HFFc6 (cell line): ENCODE measurements around the gene ICOS. TPM values are rescaled to one million over a fixed set of nuclear protein-coding genes. Genes with fewer than 3 reads are reported as not detected.

ENCODE experiments used
- DNase-seq: peaks from one replicate; pipeline ENCODE4 v3.0.0-alpha.2; 2018
- H3K27ac Mint-ChIP-seq: 2 replicates; pipeline ENCODE4 v1.8.0; 2020; ENCODE audit warnings: mild to moderate bottlenecking, mixed read lengths
- H3K27me3 Mint-ChIP-seq: 2 replicates; pipeline ENCODE4 v1.8.0; 2021; ENCODE audit warnings: mild to moderate bottlenecking, moderate library complexity, mixed read lengths; ENCODE audit not compliant: insufficient read depth
- H3K36me3 Mint-ChIP-seq: 2 replicates; pipeline ENCODE4 v1.8.0; 2021; ENCODE audit warnings: low read depth, mixed read lengths
- H3K4me1 Mint-ChIP-seq: 2 replicates; pipeline ENCODE4 v1.8.0; 2020; ENCODE audit warnings: low read depth, mixed read lengths
- H3K4me3 Mint-ChIP-seq: 2 replicates; pipeline ENCODE4 v1.8.0; 2020; ENCODE audit warnings: mild to moderate bottlenecking, moderate library complexity, mixed read lengths
- H3K9me3 Mint-ChIP-seq: 2 replicates; pipeline ENCODE4 v1.8.0; 2020; ENCODE audit warnings: mild to moderate bottlenecking, mixed read lengths
- total RNA-seq, 6 experiments: library from RNA; stranded (reverse); fragmentation: NEBNext Ultra II Directional; extraction: Animal tissue kit (Norgen Biotek cat#: 25700); gene quantifications; 2 replicates in 1 of 6; 3 replicates in 5 of 6; pipeline ENCODE4 v1.2.3, GENCODE V29; 2021
- TF ChIP-seq, protein P1 (sequence below): fragments of 200-600 bp; sonication (generic); IDR thresholded peaks from 2 replicates; pipeline ENCODE4 v1.5.0; 2021; ENCODE audit warnings: antibody characterized with exemption, mild to moderate bottlenecking

Gene ICOS
- total RNA-seq, 6 experiments from 2014 or later = not detected

GRCh38 chr2:203993560-203993959 lies 57.0 kb downstream of the ICOS start:
- no peaks in the 10 kb centered on the region for H3K9me3 Mint-ChIP-seq
- TF ChIP-seq, protein P1, sequence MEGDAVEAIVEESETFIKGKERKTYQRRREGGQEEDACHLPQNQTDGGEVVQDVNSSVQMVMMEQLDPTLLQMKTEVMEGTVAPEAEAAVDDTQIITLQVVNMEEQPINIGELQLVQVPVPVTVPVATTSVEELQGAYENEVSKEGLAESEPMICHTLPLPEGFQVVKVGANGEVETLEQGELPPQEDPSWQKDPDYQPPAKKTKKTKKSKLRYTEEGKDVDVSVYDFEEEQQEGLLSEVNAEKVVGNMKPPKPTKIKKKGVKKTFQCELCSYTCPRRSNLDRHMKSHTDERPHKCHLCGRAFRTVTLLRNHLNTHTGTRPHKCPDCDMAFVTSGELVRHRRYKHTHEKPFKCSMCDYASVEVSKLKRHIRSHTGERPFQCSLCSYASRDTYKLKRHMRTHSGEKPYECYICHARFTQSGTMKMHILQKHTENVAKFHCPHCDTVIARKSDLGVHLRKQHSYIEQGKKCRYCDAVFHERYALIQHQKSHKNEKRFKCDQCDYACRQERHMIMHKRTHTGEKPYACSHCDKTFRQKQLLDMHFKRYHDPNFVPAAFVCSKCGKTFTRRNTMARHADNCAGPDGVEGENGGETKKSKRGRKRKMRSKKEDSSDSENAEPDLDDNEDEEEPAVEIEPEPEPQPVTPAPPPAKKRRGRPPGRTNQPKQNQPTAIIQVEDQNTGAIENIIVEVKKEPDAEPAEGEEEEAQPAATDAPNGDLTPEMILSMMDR = no peak
- H3K4me1 Mint-ChIP-seq = no peaks in the 10 kb centered on the region
- no peak overlapping the region for H3K4me3 Mint-ChIP-seq
- H3K27me3 Mint-ChIP-seq = peaks cover 2% of the 10 kb centered on the region; the same call in 1 of the 2 replicates
- no peak overlapping the region for H3K27ac Mint-ChIP-seq
- no peaks in the 10 kb centered on the region for H3K36me3 Mint-ChIP-seq
- no peak for DNase-seq

GRCh38 chr2:203994735-203995134 lies 58.2 kb downstream of the ICOS start:
- Mint-ChIP-seq H3K27me3 (peaks cover 4% of the 10 kb centered on the region; the same call in 1 of the 2 replicates), H3K27ac (no peak overlapping the region), H3K36me3 (no peaks in the 10 kb centered on the region), H3K4me1 (no peaks in the 10 kb centered on the region), H3K4me3 (no peak overlapping the region), H3K9me3 (no peaks in the 10 kb centered on the region)
- no peak for DNase-seq
- TF ChIP-seq, protein P1 = no peak

DNA sequence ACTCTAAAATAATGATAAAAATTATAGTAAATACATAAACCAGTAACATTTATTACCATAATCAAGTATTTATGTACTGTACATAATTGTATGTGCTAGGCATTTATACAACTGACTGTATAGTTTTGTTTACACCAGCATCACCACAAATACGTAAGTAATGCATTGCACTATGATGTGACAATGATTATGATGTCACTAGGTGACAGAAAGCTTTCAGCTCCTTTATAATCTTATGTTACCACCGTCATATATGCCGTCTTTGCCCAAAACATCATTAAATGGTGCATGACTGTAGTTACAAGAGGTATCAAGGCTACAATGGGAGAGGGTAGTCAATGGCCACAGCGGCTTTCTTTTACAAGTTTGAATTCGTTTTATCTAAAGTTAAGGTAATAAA lies 60.1 kb downstream of the ICOS start:
- TF ChIP-seq, protein P1 = no peak
- H3K36me3 Mint-ChIP-seq = no peaks in the 10 kb centered on the region
- H3K9me3 Mint-ChIP-seq = no peaks in the 10 kb centered on the region
- no peaks in the 10 kb centered on the region for H3K4me1 Mint-ChIP-seq
- H3K27ac Mint-ChIP-seq = no peak overlapping the region
- peaks cover 2% of the 10 kb centered on the region for H3K27me3 Mint-ChIP-seq
- H3K4me3 Mint-ChIP-seq = no peak overlapping the region
- DNase-seq = no peak

DNA sequence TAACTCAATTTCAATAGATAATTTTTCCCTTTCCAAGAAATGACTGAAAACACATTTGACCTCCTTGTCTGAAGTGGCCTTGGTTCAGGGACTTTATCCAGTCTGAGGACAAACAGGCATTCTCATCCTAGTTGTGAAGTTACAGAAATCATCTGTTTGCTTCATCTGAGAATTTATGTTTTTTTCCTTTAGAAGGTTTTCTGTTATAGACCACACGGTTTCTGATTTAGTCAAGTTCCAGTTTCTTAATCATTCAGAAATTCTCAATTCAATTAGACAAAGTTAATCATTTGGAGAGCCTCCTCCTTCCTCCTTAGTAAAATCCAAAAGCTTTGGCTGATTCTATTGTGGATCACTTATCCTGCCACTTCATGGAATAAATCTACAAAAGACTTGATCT lies 60.9 kb downstream of the ICOS start:
- H3K4me3 Mint-ChIP-seq = no peak overlapping the region
- no peak for DNase-seq
- H3K4me1 Mint-ChIP-seq = no peaks in the 10 kb centered on the region
- H3K27me3 Mint-ChIP-seq = peaks cover 2% of the 10 kb centered on the region
- H3K36me3 Mint-ChIP-seq = no peaks in the 10 kb centered on the region
- no peak overlapping the region for H3K27ac Mint-ChIP-seq
- no peaks in the 10 kb centered on the region for H3K9me3 Mint-ChIP-seq
- TF ChIP-seq, protein P1 = no peak

GRCh38 chr2:203997980-203998809 lies 61.6 kb downstream of the ICOS start:
- H3K27me3 Mint-ChIP-seq = peaks cover 2% of the 10 kb centered on the region
- no peaks in the 10 kb centered on the region for H3K36me3 Mint-ChIP-seq
- no peak for DNase-seq
- no peak overlapping the region for H3K27ac Mint-ChIP-seq
- TF ChIP-seq, protein P1 = no peak
- no peak overlapping the region for H3K4me3 Mint-ChIP-seq
- H3K9me3 Mint-ChIP-seq = no peaks in the 10 kb centered on the region
- H3K4me1 Mint-ChIP-seq = no peaks in the 10 kb centered on the region
